Epidermal melanocyte (primary cell): Measurements from ENCODE around the gene GDF11.
"Not testable (repeated sequence)": the region's sequence is repeated elsewhere in the genome, so short reads cannot be mapped to it uniquely, and the experiment has no call there.

Experiments
- DNase-seq: peaks from one replicate; pipeline ENCODE4 v3.0.0; 2011; ENCODE audit warnings: low spot score; ENCODE audit not compliant: insufficient read length

Gene GDF11

GRCh38 chr12:55741931-55742680 lies 816 bp upstream of the GDF11 start:
- DNase-seq, result no peak

DNA sequence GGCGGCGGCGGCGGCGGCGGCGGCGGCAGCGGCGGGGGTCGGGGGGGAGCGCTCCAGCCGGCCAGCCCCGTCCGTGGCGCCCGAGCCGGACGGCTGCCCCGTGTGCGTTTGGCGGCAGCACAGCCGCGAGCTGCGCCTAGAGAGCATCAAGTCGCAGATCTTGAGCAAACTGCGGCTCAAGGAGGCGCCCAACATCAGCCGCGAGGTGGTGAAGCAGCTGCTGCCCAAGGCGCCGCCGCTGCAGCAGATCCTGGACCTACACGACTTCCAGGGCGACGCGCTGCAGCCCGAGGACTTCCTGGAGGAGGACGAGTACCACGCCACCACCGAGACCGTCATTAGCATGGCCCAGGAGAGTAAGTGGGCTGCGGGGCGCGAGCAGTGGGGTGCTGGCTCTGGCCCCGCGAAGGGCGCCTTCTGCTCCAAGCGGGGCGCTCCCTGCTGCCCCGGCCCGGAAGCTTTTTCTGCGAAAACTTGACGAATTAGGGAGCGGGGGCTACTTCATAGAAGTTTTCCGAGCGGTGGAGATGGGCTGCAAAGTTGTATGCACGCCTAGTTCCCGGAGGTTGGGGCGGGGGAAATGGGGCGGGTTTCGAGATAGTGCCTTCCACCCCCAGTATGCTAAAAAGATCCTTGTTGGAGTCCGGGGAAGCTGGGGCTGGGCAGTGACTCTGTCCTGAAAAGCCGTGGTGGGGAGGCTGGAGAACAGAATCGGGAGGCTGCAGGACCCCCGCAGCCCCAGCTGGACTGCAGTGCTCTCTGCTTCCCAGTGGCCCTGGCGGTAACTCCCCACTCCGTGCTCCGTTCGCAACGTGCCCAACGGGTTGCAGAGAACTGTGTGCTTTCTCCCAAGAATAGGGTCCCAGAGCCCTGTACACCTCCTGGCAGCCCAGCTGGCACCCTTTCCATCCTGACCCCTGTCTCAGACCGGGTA lies 751 bp downstream of the GDF11 start:
- DNase-seq, result no peak

- no peak for DNase-seq
These were observed 1.6 kb downstream of the GDF11 start for GRCh38 chr12:55744340-55745030.

DNA sequence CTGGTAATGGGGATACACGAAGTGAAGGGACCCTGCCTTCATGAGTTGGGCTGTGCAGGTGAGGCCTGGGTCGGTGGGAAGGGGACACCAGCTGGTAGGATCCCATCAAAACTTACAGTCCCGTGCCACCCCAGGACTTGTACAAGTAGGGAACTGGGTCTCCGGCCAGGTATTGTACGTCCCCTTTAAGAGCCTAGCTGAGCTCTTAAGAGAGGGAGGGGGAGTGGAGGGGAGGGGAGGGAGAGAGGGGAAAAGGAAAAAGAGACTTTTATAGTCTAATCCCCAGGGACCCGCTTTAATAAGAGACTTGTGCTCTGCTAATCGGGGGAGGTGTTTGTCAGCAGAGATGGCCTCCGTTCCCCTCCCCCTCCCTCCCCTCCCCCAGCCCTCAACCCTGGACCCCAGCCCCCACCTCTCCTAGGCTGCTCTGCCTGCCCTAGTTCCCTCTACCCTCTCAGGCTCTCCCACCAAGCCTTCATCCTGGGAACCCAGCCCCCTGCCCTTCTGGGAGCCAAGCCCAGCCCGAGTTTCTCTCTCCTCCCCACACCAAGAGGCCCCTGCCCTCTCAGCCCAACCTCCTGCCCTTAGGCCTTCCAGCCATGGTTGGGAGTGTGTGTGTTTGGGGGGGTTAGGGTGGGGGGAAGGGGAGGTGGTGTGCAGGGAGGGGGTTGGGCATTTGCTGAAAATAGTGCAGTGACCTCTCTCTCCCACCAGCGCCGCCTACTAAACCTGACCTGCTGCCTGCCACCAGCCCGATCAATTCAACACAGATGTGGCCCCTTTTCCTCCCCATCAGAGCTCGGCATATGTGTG lies 2.6 kb downstream of the GDF11 start:
- DNase-seq, result no peak

DNA sequence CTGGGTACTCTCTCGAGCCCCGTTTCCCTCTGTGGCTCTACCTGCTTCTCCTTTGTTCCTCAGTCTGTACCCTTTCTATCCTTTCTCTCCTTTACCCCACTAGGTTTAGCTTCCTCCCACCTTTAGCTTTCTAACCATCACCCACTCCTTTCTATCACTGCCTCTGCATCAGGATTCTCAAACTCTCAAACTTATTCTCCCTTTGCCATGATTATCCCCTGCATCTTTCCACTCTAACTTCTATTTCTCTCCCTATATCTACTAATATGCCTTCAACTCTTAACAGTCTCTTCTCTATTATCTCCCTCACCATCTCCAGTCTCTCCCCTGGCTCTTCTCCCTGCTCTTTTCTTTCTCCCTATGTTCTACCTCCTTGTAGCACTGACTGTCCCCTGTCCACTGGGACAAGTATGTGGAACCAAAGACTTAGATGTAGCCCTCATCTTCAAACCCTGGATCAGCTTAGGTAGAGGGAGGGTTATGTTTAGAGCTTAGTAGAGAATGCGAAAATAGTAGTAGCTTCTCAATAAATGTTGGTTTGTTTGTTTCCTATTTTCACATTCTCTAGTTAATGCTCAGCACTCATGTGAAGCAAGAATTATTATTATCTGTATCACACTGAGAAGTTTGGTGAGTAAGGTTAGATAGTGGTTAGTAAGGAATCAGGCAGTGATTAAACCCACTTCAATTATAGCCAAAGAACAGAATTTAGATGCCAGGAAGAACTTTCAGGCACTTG lies 3.4 kb downstream of the GDF11 start:
- no peak for DNase-seq

DNA sequence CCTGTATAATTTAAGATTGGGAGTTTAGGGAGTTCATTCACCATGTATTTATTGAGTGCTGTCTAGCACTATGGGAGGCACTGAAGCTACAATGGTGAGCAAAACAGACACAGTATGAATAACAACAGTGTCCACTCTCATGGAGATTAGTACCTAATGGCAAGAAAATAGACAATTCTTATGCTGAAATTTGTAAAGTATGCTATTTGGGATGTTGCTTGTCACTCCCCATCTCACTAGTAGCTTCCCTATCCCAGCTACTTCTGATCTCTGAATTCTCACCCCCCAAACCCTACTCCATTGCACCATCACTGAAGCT lies 4.0 kb downstream of the GDF11 start:
- DNase-seq, result no peak

GRCh38 chr12:55748230-55748993 lies 5.5 kb downstream of the GDF11 start:
- DNase-seq, result no peak

DNA sequence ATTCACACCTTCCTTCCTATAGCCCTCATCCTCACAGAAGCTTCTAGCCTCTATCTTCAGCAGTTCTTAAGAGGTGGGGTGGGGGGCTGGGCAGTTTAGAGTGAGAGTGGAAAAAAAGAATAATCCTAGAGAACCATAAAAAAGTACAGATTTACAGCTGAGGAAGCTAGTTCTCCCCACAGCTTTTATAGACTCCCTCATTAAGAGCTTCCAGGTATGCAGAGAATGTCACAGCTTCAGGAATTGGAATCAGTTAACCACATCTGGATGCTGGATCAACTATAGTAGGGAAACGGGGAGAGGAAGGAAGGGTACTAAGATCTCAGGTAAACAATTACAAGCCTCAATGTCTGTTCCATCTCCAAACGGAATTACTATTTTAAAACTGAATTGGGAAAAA lies 12.3 kb downstream of the GDF11 start:
- DNase-seq, result no peak

- no peak for DNase-seq
These were observed 14.8 kb downstream of the GDF11 start for GRCh38 chr12:55757701-55758100.

DNA sequence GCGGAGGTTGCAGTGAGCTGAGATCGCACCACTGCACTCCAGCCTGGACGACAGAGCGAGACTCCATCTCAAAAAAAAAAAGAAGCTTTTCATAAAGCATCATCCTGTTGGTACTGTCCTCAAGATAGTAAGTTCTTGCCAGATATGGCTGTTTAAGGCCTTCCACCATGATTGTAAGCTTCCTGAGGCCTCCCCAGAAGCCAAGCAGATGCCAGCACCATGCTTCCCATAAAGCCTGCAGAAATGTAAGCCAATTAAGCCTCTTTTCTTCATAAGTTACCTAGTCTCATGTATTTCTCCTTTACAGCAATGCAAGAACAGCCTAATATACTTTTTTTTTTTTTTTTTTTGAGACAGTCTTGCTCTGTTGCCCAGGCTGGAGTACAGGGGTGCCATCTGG lies 15.7 kb downstream of the GDF11 start:
- not testable (repeated sequence) for DNase-seq

GRCh38 chr12:55760663-55761062 lies 17.7 kb downstream of the GDF11 start:
- DNase-seq, result no peak

GRCh38 chr12:55762646-55763045 lies 19.7 kb downstream of the GDF11 start:
- no peak for DNase-seq

DNA sequence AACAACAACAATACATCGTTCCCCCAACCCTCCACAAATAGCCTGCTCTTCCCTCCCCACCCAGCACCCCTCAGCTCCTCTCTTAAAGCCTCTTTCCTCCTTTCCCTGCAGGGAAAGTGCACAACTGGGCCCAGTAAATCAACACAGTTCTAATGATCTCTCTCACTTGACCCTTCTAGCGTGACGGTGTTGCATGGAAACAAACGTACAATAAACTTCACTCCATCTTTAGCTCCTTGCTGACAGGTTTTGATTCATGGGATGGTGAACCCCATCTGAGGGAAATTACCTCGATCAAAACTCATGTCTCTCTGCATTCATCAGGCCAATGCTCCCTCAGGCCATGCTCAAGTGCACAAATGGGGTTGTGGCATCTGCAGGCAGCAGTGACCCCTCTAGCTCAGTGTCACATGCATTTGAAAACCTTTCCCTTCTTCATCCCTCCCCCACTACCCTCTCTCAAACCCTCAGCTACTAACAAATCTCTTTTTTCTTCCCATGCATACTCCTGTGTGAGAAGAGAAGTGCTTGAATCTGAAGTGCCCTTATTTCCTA lies 22.9 kb downstream of the GDF11 start:
- no peak for DNase-seq

GRCh38 chr12:55767156-55767555 lies 24.2 kb downstream of the GDF11 start:
- DNase-seq, result no peak

GRCh38 chr12:55771736-55772135 lies 28.8 kb downstream of the GDF11 start:
- no peak for DNase-seq

- no peak for DNase-seq
These were observed 34.9 kb downstream of the GDF11 start for GRCh38 chr12:55777856-55778255.

DNA sequence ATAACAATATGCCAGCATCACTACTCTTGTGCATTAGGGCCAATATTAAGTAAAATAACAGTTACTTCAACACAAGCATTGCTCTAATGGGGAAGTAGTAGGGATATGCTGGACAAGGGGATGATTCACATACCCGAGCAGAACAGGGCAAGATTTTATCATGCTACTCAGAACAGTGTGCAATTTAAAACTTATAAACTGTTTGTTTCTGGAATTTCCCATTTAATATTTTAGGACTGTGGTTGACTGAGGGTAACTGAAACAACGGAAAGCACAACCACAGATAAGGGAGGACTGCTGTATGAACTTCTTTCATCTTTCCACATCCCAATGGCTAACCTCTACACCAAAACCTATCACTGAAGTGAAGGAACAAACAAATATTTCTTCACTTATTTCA lies 37.8 kb downstream of the GDF11 start:
- no peak for DNase-seq

DNA sequence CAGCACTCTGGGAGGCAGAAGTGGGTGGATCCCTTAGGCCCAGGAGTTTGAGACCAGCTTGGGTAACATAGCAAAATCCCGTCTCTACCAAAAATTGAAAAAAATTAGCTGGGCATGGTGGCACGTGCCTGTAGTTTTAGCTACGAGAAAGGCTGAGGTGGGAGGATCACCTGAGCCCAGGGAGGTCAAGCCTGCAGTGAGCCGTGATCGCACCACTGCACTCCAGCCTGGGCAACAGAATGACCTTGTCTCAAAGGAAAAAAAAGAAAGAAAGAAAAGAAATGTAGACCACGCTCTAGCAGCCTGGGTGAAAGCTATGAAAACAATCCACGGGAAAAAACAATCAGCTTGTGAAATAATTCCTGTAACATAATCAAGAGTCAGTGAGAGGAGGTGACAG lies 45.6 kb downstream of the GDF11 start:
- DNase-seq, result no peak

- no peak for DNase-seq
These were observed 46.2 kb downstream of the GDF11 start for GRCh38 chr12:55789171-55789570.

DNA sequence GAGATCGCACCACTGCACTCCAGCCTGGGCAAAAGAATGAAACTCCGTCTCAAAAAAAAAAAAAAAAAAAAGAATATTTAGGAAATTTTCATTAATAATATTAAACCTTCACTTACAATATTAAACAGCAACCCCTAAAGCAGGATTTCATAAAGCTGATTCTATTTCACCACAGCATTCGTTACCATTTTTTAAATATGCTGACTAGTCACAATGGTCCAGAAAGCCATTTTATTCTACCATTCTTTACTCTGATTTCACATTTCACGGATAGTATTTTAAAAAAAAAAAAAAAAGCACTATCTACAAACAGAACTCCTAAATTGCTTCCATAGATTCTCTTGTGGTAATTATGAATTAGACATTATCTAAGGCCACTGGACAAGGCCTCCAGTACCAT lies 47.0 kb downstream of the GDF11 start:
- DNase-seq, result no peak
